T47D (cell line): ENCODE results near the gene HIP1.
"Not testable (repeated sequence)": the region's sequence is repeated elsewhere in the genome, so short reads cannot be mapped to it uniquely, and the experiment has no call there.

Source experiments
- DNase-seq, 2 experiments: peaks; one replicate each; pipeline versions ENCODE4 v3.0.0 to v3.0.0-alpha.2; 2011 to 2012; ENCODE audit warnings: low read depth in 1 of 2, low spot score in 1 of 2
- JUND ChIP-seq: IDR thresholded peaks from 2 replicates; pipeline ENCODE4 v1.6.1; 2012; ENCODE audit warnings: low read depth
- in situ Hi-C: cut with HindIII; loops from 2 replicates; pipeline ENCODE4 v1.10.0; 2016; ENCODE audit warnings: low sequenced_read_pairs, low pct_unique_long_range_greater_than_20kb

The HIP1 gene

GRCh38 chr7:75595766-75596165 is 143.0 kb downstream of the HIP1 start:
- no peak for DNase-seq
- in situ Hi-C loops: no loop called here
- TF ChIP-seq JUND: no peak

DNA sequence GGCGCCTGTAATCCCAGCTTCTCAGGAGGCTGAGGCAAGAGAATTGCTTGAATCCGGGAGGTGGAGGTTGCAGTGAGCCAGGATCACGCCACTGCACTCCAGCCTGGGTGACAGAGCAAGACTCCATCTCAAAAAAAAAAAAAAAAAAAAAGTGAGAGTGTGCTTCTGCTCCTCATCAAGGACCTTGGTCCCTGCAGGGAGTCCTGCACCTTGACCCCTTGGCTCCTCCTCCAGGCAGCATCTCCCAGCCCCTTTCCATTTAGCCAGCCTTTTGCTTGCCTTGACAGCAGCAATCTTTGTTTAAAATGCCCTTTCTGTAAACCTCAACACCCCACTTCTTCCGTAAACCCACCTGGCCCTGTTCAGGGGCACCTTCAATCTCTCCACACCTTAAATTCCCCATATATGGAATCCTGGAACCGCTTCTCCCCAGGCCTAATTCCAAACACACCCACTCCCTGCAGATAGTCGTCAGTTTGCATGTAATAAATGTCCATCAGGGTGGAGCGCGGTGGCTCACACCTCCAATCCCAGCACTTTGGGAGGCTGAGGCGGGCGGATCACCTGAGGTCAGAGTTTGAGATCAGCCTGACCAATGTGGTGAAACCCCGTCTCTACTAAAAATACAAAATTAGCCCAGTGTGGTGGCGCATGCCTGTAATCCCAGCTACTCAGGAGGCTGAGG is 145.1 kb downstream of the HIP1 start:
- DNase-seq, in situ Hi-C loops: not testable (repeated sequence)

GRCh38 chr7:75591467-75592255 is 147.1 kb downstream of the HIP1 start:
- TF ChIP-seq JUND: no peak
- DNase-seq: no peak
- in situ Hi-C loops: no loop called here

DNA sequence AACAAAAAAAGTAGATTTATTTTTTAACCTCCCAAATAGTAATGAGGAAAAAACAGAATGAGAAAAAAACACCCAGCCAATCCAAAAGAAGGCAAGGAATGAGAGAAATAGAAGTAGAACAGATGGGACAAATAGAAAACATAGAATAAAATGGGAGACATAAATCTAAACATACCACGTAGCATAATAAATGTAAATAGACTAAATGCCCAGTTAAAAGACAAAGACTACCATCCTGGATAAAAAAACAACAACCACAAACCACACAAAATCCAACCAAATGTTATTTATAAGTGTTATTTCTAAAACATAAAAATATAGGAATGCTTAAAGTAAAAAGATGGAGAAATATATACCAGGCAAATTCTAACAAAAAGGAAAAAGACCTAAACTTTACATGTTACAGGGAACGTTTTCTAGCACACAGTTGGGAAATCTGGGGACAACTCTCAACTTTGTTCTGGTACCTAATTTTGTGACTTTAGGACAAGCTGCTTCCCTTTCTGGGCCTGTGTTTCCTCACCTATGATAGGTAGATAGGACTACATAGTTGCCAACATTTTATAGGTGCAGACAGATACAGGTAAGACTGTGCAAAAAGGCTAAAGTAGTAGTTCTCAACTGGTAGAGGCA is 148.3 kb downstream of the HIP1 start:
- in situ Hi-C loops: no loop called here
- no peak for TF ChIP-seq JUND
- DNase-seq: no peak

- no peak for TF ChIP-seq JUND
- in situ Hi-C loops: no loop called here
Observed at GRCh38 chr7:75584354-75584753, 154.4 kb downstream of the HIP1 start.

DNA sequence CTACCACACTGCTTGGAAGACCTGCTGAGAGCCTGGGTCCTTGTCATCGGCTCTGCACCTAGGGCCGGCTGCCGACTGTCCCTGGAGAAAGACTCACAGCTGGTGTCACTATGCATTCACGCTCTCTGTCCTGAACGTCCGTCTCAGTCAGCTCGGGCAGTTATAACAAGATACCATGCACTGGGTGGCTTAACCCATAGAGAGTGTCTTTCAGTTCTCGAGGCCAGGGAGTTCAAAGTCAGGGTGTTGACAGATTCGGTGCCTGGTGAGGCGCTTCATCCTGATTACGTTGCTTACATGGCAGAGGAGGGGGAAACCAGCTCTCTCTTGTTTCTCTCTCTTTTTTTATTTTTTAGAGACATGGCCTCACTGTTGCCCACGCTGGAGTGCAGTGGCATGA is 155.5 kb downstream of the HIP1 start:
- TF ChIP-seq JUND: no peak
- no peak for DNase-seq
- in situ Hi-C loops: no loop called here

More at GRCh38 chr7:75584354-75584753, 154.4 kb downstream of the HIP1 start:
- DNase-seq: no peak

- no peak for TF ChIP-seq JUND
- DNase-seq: no peak
- in situ Hi-C loops: no loop called here
Observed at GRCh38 chr7:75579899-75580298, 158.8 kb downstream of the HIP1 start.

DNA sequence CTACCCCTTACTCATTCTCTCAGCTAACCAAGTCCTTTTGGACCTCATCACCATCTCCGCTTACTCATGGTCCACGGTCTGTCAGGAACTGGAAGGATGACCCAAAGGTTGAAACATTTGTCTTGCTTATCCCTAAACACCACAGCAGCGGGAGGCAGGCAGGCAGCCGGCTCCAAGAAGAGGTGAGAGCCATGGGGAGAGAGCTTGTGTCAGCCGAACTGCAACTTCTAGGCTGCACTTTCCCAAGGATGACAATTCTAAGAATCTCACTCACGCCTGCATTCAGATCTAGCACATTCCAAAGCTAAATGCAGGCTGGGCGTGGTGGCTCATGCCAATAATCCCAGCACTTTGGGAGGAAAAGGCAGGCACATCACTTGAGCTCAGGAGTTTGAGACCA is 160.7 kb downstream of the HIP1 start:
- DNase-seq: no peak
- no peak for TF ChIP-seq JUND
- in situ Hi-C loops: no loop called here

- in situ Hi-C loops: no loop called here
- no peak for TF ChIP-seq JUND
- DNase-seq: no peak
Observed at GRCh38 chr7:75575488-75576121, 163.1 kb downstream of the HIP1 start.

- in situ Hi-C loops: no loop called here
- TF ChIP-seq JUND: no peak
- no peak for DNase-seq
Observed at GRCh38 chr7:75573477-75574019, 165.2 kb downstream of the HIP1 start.

DNA sequence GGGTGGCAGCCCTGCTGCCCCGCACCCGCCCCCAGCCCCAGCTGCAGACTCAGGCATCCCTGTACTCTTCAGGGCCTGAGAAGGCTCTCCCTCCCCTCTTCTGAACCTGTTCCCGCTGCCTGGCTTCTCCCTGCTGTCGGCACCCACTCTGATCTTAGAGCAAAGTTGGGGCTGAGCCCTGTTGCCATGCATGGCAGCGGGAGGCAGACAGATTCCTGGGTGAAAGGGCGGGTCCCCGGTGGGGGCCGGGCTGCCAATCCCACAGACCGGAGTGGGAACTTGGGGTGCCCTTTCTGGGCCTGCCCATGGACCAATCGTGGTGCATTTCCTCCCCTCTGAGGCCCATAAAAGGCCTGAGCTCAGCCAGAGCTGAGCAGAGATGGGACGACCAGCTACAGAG is 165.9 kb downstream of the HIP1 start:
- DNase-seq: no peak
- TF ChIP-seq JUND: no peak
- in situ Hi-C loops: no loop called here

DNA sequence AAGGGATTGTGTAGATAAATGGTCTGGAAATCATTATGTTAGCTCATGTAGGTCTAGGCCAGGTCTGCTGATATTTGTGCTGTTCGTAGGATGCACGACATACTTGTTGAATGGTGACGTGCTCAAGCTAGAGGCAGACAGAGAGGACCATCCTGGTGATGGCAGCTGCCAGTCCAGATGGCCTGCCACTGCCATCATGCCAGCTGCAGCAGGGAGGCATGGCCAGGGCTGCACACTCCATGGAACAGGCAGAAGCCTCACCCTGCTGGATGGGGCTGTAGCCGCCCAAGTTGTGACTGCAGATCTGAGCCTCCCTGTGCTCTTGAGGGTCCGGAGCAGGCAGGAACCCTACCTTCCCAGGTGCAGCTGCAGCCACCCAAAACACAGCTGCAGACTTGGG is 166.3 kb downstream of the HIP1 start:
- DNase-seq: no peak
- no peak for TF ChIP-seq JUND
- in situ Hi-C loops: no loop called here
